Activated CD4-positive, alpha-beta memory T cell treated with anti-CD3 and anti-CD28 coated beads for 36 hours (primary cell): Measurements from ENCODE around the gene ANO9. TPM values are rescaled to one million over a fixed set of nuclear protein-coding genes. Genes with fewer than 3 reads are reported as not detected.
"Not testable (repeated sequence)": the region's sequence is repeated elsewhere in the genome, so short reads cannot be mapped to it uniquely, and the experiment has no call there.

Source experiments
- CTCF ChIA-PET: fragments of 350-600 bp; sonication (Branson Sonifier 250); formaldehyde crosslinking; loops from one replicate; lab custom pipeline; 2021; ENCODE audit warnings: antibody characterized with exemption, inconsistent platforms; lab: Charles Lee
- POLR2A ChIA-PET: fragments of 350-600 bp; sonication (Branson Sonifier 250); formaldehyde crosslinking; loops from one replicate; lab custom pipeline; 2021; ENCODE audit warnings: antibody characterized with exemption; lab: Charles Lee
- DNase-seq: peaks from one replicate; pipeline ENCODE4 v3.0.0-alpha.2; 2020
- H3K27ac Mint-ChIP-seq: one replicate; pipeline ENCODE4 v1.8.0; 2021; ENCODE audit warnings: mixed read lengths
- H3K27me3 Mint-ChIP-seq: one replicate; pipeline ENCODE4 v1.8.0; 2021; ENCODE audit warnings: mixed read lengths
- H3K36me3 Mint-ChIP-seq: one replicate; pipeline ENCODE4 v1.8.0; 2021; ENCODE audit warnings: mixed read lengths
- H3K4me1 Mint-ChIP-seq: one replicate; pipeline ENCODE4 v1.8.0; 2021; ENCODE audit warnings: low read depth, mixed read lengths
- H3K4me3 Mint-ChIP-seq: one replicate; pipeline ENCODE4 v1.8.0; 2021; ENCODE audit warnings: mild to moderate bottlenecking, mixed read lengths
- H3K9me3 Mint-ChIP-seq: one replicate; pipeline ENCODE4 v1.8.0; 2021; ENCODE audit warnings: mixed read lengths
- intact Hi-C: fragments of 100-400 bp; cut with micrococcal nuclease; formaldehyde crosslinking; loops from one replicate; pipeline ENCODE4 v1.15.1; 2023
- total RNA-seq, 2 experiments: library from RNA; stranded (reverse); gene quantifications; one replicate each; pipeline ENCODE4 v1.2.3, GENCODE V29; 2021

ANO9 gene
- total RNA-seq, 2 experiments from 2014 or later: 41.7 to 45.6 TPM

GRCh38 chr11:469026-469683 is 27.3 kb upstream of the ANO9 start:
- H3K36me3 Mint-ChIP-seq, DNase-seq, H3K4me3 Mint-ChIP-seq, POLR2A ChIA-PET, CTCF ChIA-PET, H3K4me1 Mint-ChIP-seq, H3K27me3 Mint-ChIP-seq, intact Hi-C loops, H3K9me3 Mint-ChIP-seq, H3K27ac Mint-ChIP-seq: not testable (repeated sequence)

- Mint-ChIP-seq H3K4me1 (no peaks in the 10 kb centered on the region), H3K27ac (no peak overlapping the region), H3K9me3 (no peaks in the 10 kb centered on the region), H3K36me3 (peaks cover 4% of the 10 kb centered on the region), H3K4me3 (no peak overlapping the region), H3K27me3 (no peaks in the 10 kb centered on the region)
- intact Hi-C loops: no loop called here
- DNase-seq: no peak
- ChIA-PET POLR2A (no interaction called here), CTCF (no interaction called here)
Measured at GRCh38 chr11:468493-468892, 26.7 kb upstream of the ANO9 start.

- peaks cover 4% of the 10 kb centered on the region for H3K36me3 Mint-ChIP-seq
- H3K27ac Mint-ChIP-seq: no peak overlapping the region
- no peaks in the 10 kb centered on the region for H3K27me3 Mint-ChIP-seq
- POLR2A ChIA-PET: no interaction called here
- no peak for DNase-seq
- intact Hi-C loops: no loop called here
- no peak overlapping the region for H3K4me3 Mint-ChIP-seq
- H3K9me3 Mint-ChIP-seq: no peaks in the 10 kb centered on the region
- CTCF ChIA-PET: no interaction called here
- no peaks in the 10 kb centered on the region for H3K4me1 Mint-ChIP-seq
Measured at GRCh38 chr11:468036-468435, 26.2 kb upstream of the ANO9 start.

- Mint-ChIP-seq H3K36me3 (peaks cover 4% of the 10 kb centered on the region), H3K4me1 (no peaks in the 10 kb centered on the region), H3K27me3 (no peaks in the 10 kb centered on the region), H3K9me3 (no peaks in the 10 kb centered on the region), H3K4me3 (no peak overlapping the region), H3K27ac (no peak overlapping the region)
- intact Hi-C loops: no loop called here
- POLR2A ChIA-PET: no interaction called here
- CTCF ChIA-PET: interaction anchor here (1.3 kb wide), 1 partner anchor 53 kb away, joined by 4 read pairs; no protein-coding TSS in a partner anchor
- DNase-seq: no peak
Measured at GRCh38 chr11:465896-466530, 24.2 kb upstream of the ANO9 start.

GRCh38 chr11:464316-464715 is 22.5 kb upstream of the ANO9 start:
- H3K36me3 Mint-ChIP-seq: peaks cover 4% of the 10 kb centered on the region
- H3K4me3 Mint-ChIP-seq: no peak overlapping the region
- intact Hi-C loops: no loop called here
- ChIA-PET POLR2A (no interaction called here), CTCF (no interaction called here)
- H3K27me3 Mint-ChIP-seq: no peaks in the 10 kb centered on the region
- no peaks in the 10 kb centered on the region for H3K4me1 Mint-ChIP-seq
- H3K9me3 Mint-ChIP-seq: no peaks in the 10 kb centered on the region
- no peak for DNase-seq
- H3K27ac Mint-ChIP-seq: no peak overlapping the region

GRCh38 chr11:462107-462890 is 20.5 kb upstream of the ANO9 start:
- ChIA-PET CTCF (no interaction called here), POLR2A (no interaction called here)
- Mint-ChIP-seq H3K4me1 (peaks cover 9% of the 10 kb centered on the region), H3K9me3 (no peaks in the 10 kb centered on the region), H3K27me3 (no peaks in the 10 kb centered on the region), H3K27ac (no peak overlapping the region), H3K4me3 (no peak overlapping the region), H3K36me3 (peaks cover 4% of the 10 kb centered on the region)
- no peak for DNase-seq
- intact Hi-C loops: no loop called here

- H3K4me1 Mint-ChIP-seq: peaks cover 16% of the 10 kb centered on the region
- no peaks in the 10 kb centered on the region for H3K9me3 Mint-ChIP-seq
- CTCF ChIA-PET: no interaction called here
- no peak overlapping the region for H3K4me3 Mint-ChIP-seq
- peaks cover 4% of the 10 kb centered on the region for H3K36me3 Mint-ChIP-seq
- no peaks in the 10 kb centered on the region for H3K27me3 Mint-ChIP-seq
- intact Hi-C loops: no loop called here
- no peak overlapping the region for H3K27ac Mint-ChIP-seq
- no peak for DNase-seq
- POLR2A ChIA-PET: no interaction called here
Measured at GRCh38 chr11:461626-462025, 19.8 kb upstream of the ANO9 start.

- ChIA-PET CTCF (interaction anchor here (0.8 kb wide), 1 partner anchor 59 kb away, joined by 3 read pairs; no protein-coding TSS in a partner anchor), POLR2A (no interaction called here)
- intact Hi-C loops: no loop called here
- no peak overlapping the region for H3K27ac Mint-ChIP-seq
- H3K36me3 Mint-ChIP-seq: peaks cover 3% of the 10 kb centered on the region
- H3K4me3 Mint-ChIP-seq: no peak overlapping the region
- H3K9me3 Mint-ChIP-seq: no peaks in the 10 kb centered on the region
- H3K27me3 Mint-ChIP-seq: no peaks in the 10 kb centered on the region
- no peak for DNase-seq
- H3K4me1 Mint-ChIP-seq: peaks cover 23% of the 10 kb centered on the region
Measured at GRCh38 chr11:460331-461199, 18.8 kb upstream of the ANO9 start.

GRCh38 chr11:459511-460220 is 17.9 kb upstream of the ANO9 start:
- intact Hi-C loops: no loop called here
- Mint-ChIP-seq H3K27ac (no peak overlapping the region), H3K36me3 (peaks cover 1% of the 10 kb centered on the region), H3K4me1 (peaks cover 24% of the 10 kb centered on the region), H3K9me3 (no peaks in the 10 kb centered on the region), H3K27me3 (no peaks in the 10 kb centered on the region), H3K4me3 (no peak overlapping the region)
- DNase-seq: no peak
- ChIA-PET CTCF (interaction anchor here (0.8 kb wide), 1 partner anchor 59 kb away, joined by 3 read pairs; no protein-coding TSS in a partner anchor), POLR2A (no interaction called here)

- H3K27me3 Mint-ChIP-seq: no peaks in the 10 kb centered on the region
- DNase-seq: no peak
- no peak overlapping the region for H3K4me3 Mint-ChIP-seq
- no peaks in the 10 kb centered on the region for H3K9me3 Mint-ChIP-seq
- peak overlapping the region; percentile 11 for H3K27ac Mint-ChIP-seq
- POLR2A ChIA-PET: interaction anchor here (1.0 to 1.2 kb wide), 2 partner anchors 10 to 49 kb away, joined by 4 read pairs; no protein-coding TSS in a partner anchor
- peaks cover 27% of the 10 kb centered on the region for H3K4me1 Mint-ChIP-seq
- intact Hi-C loops: no loop called here
- CTCF ChIA-PET: interaction anchor here (1.2 to 1.6 kb wide), 3 partner anchors 9 to 207 kb away, joined by 4 to 10 read pairs (median 4); no protein-coding TSS in a partner anchor
- peaks cover 1% of the 10 kb centered on the region for H3K36me3 Mint-ChIP-seq
Measured at GRCh38 chr11:457111-457760, 15.4 kb upstream of the ANO9 start.

- DNase-seq: peak; percentile 67
- Mint-ChIP-seq H3K27me3 (no peaks in the 10 kb centered on the region), H3K4me3 (no peak overlapping the region), H3K9me3 (no peaks in the 10 kb centered on the region), H3K36me3 (peaks cover 1% of the 10 kb centered on the region), H3K27ac (peak overlapping the region; percentile 75), H3K4me1 (peaks cover 29% of the 10 kb centered on the region)
- POLR2A ChIA-PET: interaction anchor here (1.0 to 1.2 kb wide), 2 partner anchors 9 to 50 kb away, joined by 4 read pairs; no protein-coding TSS in a partner anchor
- intact Hi-C loops: no loop called here
- CTCF ChIA-PET: interaction anchor here (0.6 to 1.6 kb wide), 4 partner anchors 8 to 206 kb away, joined by 3 to 10 read pairs (median 4); no protein-coding TSS in a partner anchor
Measured at GRCh38 chr11:456533-456932, 14.7 kb upstream of the ANO9 start.
